DOHH2 (cell line): Measurements from ENCODE around the gene FZD7.

ENCODE experiments used
- EZH2phosphoT487 ChIP-seq: fragments of 200-600 bp; sonication (generic); IDR thresholded peaks from 2 replicates; pipeline ENCODE4 v1.6.1; 2017; ENCODE audit warnings: borderline replicate concordance, mild to moderate bottlenecking, antibody characterized with exemption, low read length, moderate library complexity, mixed read lengths
- TF ChIP-seq, protein P1 (sequence below): fragments of 200-600 bp; sonication (generic); IDR thresholded peaks from one replicate; pipeline ENCODE4 v1.5.1; 2014; ENCODE audit warnings: antibody characterized with exemption, mild to moderate bottlenecking, low read depth, low read length; ENCODE audit not compliant: poor library complexity, severe bottlenecking

DNA sequence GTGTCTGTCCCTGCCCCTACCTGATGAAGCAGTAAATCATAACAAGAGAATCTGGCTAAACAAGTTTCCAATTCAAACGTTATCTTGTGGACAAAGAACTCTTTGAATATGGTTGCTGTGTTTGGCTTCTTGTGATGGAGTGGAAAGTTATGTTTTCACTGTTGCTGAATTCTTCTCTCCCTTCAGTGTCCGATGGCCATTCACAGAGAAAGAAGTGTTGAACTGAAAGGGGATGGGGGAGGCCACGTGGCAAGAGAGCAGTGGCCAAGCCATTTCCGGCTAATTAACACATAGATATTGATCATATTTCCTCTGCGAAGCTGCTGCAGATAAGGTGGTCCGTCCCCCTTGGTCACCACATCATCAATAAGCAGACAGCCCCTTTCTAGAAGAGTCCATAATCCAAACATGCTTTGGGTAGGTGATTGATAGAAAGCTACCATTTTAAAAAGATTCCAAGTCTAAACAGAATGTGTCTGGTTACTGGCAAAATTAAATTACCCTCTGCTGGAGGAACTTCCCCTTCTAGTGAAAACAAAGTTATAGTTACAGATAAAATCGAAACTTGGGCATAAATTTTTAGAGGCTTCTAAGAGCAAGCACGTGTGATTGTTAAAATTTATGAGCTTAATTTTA is 36.9 kb upstream of the FZD7 start:
- TF ChIP-seq, protein P1, sequence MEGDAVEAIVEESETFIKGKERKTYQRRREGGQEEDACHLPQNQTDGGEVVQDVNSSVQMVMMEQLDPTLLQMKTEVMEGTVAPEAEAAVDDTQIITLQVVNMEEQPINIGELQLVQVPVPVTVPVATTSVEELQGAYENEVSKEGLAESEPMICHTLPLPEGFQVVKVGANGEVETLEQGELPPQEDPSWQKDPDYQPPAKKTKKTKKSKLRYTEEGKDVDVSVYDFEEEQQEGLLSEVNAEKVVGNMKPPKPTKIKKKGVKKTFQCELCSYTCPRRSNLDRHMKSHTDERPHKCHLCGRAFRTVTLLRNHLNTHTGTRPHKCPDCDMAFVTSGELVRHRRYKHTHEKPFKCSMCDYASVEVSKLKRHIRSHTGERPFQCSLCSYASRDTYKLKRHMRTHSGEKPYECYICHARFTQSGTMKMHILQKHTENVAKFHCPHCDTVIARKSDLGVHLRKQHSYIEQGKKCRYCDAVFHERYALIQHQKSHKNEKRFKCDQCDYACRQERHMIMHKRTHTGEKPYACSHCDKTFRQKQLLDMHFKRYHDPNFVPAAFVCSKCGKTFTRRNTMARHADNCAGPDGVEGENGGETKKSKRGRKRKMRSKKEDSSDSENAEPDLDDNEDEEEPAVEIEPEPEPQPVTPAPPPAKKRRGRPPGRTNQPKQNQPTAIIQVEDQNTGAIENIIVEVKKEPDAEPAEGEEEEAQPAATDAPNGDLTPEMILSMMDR, result no peak
- TF ChIP-seq EZH2phosphoT487, result no peak
